Left ventricle myocardium inferior (tissue), 1 donor: ENCODE results near the gene HS6ST2. TPM values are rescaled to one million over a fixed set of nuclear protein-coding genes. Genes with fewer than 3 reads are reported as not detected.

Experiments used
- DNase-seq: peaks from one replicate; pipeline ENCODE4 v3.0.0-alpha.2; 2020
- H3K27ac ChIP-seq: fragments of 200-600 bp; replicated peaks from 2 replicates; pipeline ENCODE4 v1.8.0; 2021
- H3K27me3 ChIP-seq: fragments of 200-600 bp; 2 replicates; pipeline ENCODE4 v1.8.0; 2021; ENCODE audit warnings: low read depth
- H3K36me3 ChIP-seq: fragments of 200-600 bp; 2 replicates; pipeline ENCODE4 v1.8.0; 2021
- H3K4me1 ChIP-seq: fragments of 200-600 bp; 2 replicates; pipeline ENCODE4 v1.8.0; 2021
- H3K4me3 ChIP-seq: fragments of 200-600 bp; 2 replicates; pipeline ENCODE4 v1.8.0; 2021; ENCODE audit warnings: mild to moderate bottlenecking, moderate library complexity
- H3K9me3 ChIP-seq: fragments of 200-600 bp; replicated peaks from 2 replicates; pipeline ENCODE4 v1.8.0; 2021
- CTCF ChIP-seq: fragments of 200-600 bp; IDR thresholded peaks from 2 replicates; pipeline ENCODE4 v1.8.0; 2021; ENCODE audit warnings: antibody characterized with exemption, mild to moderate bottlenecking, borderline replicate concordance
- intact Hi-C: fragments of 100-400 bp; cut with micrococcal nuclease; formaldehyde crosslinking; loops from one replicate; pipeline ENCODE4 v1.11.0; 2022
- total RNA-seq: library from RNA; stranded (reverse); fragmentation: NEBNext Ultra II Directional; extraction: Animal tissue kit (Norgen Biotek cat#: 25700); gene quantifications from one replicate; pipeline ENCODE4 v1.2.1, GENCODE V29; 2021
- donor health status: DM: no; HTN: yes; CAD: no; lungs with severe emphysema.

HS6ST2 gene
- total RNA-seq, 1 donor from 2014 or later: 0.19 TPM

GRCh38 chrX:132749406-132749805 is 209.0 kb downstream of the HS6ST2 start:
- Histone ChIP-seq H3K4me1 (no peaks in the 10 kb centered on the region), H3K9me3 (no peaks in the 10 kb centered on the region), H3K27me3 (no peaks in the 10 kb centered on the region), H3K27ac (no peak overlapping the region), H3K36me3 (no peaks in the 10 kb centered on the region), H3K4me3 (no peak overlapping the region)
- no peak for DNase-seq
- intact Hi-C loops: no loop called here
- TF ChIP-seq CTCF: no peak

- DNase-seq: no peak
- intact Hi-C loops: no loop called here
- Histone ChIP-seq H3K27me3 (no peaks in the 10 kb centered on the region), H3K4me3 (no peak overlapping the region), H3K4me1 (no peaks in the 10 kb centered on the region), H3K27ac (no peak overlapping the region), H3K36me3 (no peaks in the 10 kb centered on the region), H3K9me3 (no peaks in the 10 kb centered on the region)
- TF ChIP-seq CTCF: no peak
Measured at GRCh38 chrX:132748909-132749308, 209.5 kb downstream of the HS6ST2 start.

GRCh38 chrX:132748268-132748667 is 210.2 kb downstream of the HS6ST2 start:
- DNase-seq: no peak
- no peak overlapping the region for H3K27ac ChIP-seq
- intact Hi-C loops: no loop called here
- H3K4me3 ChIP-seq: no peak overlapping the region
- no peaks in the 10 kb centered on the region for H3K27me3 ChIP-seq
- H3K4me1 ChIP-seq: no peaks in the 10 kb centered on the region
- TF ChIP-seq CTCF: no peak
- H3K9me3 ChIP-seq: no peaks in the 10 kb centered on the region
- no peaks in the 10 kb centered on the region for H3K36me3 ChIP-seq

GRCh38 chrX:132745593-132745992 is 212.8 kb downstream of the HS6ST2 start:
- TF ChIP-seq CTCF: no peak
- Histone ChIP-seq H3K27ac (no peak overlapping the region), H3K36me3 (no peaks in the 10 kb centered on the region), H3K9me3 (no peaks in the 10 kb centered on the region), H3K4me3 (no peak overlapping the region), H3K27me3 (no peaks in the 10 kb centered on the region), H3K4me1 (no peaks in the 10 kb centered on the region)
- intact Hi-C loops: no loop called here
- DNase-seq: no peak

GRCh38 chrX:132744470-132744869 is 214.0 kb downstream of the HS6ST2 start:
- Histone ChIP-seq H3K4me1 (no peaks in the 10 kb centered on the region), H3K4me3 (no peak overlapping the region), H3K9me3 (no peaks in the 10 kb centered on the region), H3K27me3 (no peaks in the 10 kb centered on the region), H3K36me3 (no peaks in the 10 kb centered on the region), H3K27ac (no peak overlapping the region)
- DNase-seq: no peak
- no peak for TF ChIP-seq CTCF
- intact Hi-C loops: no loop called here

- H3K27ac ChIP-seq: no peak overlapping the region
- intact Hi-C loops: no loop called here
- H3K27me3 ChIP-seq: no peaks in the 10 kb centered on the region
- TF ChIP-seq CTCF: no peak
- no peak overlapping the region for H3K4me3 ChIP-seq
- no peaks in the 10 kb centered on the region for H3K36me3 ChIP-seq
- no peaks in the 10 kb centered on the region for H3K9me3 ChIP-seq
- DNase-seq: no peak
- no peaks in the 10 kb centered on the region for H3K4me1 ChIP-seq
Measured at GRCh38 chrX:132743086-132743485, 215.3 kb downstream of the HS6ST2 start.
